ENCODE results near the gene PALB2. TPM values are rescaled to one million over a fixed set of nuclear protein-coding genes. Genes with fewer than 3 reads are reported as not detected.

Gene PALB2
- polyA plus RNA-seq, 2 of the 4 experiments (the other 2 are of a cell fraction) = 13.9 to 17.4 TPM

GRCh38 chr16:23668225-23668624 is 27.1 kb upstream of the PALB2 start:
- ATAC-seq = no peak
- H3K9me3 ChIP-seq = no peaks in the 10 kb centered on the region
- H3K27ac ChIP-seq = no peak overlapping the region
- no peak for DNase-seq (ENCODE audit: low read depth in 1 of 2, low spot score in 1 of 2)
- ChIA-PET CTCF (interaction anchor here (1.5 to 3.0 kb wide), 3 partner anchors 9 to 369 kb away, joined by 4 to 13 read pairs (median 6); partner anchors contain the start of gene PLK1), POLR2A (no interaction called here)
- no peak overlapping the region for H3K4me3 ChIP-seq
- WGBS (ENCODE audit: missing lambda C conversion rate) = 67% methylated on average over 1 of the region's 1 CpG
- TF ChIP-seq ZFP36 (IDR thresholded peaks at IDR 0.05; ENCODE audit: borderline replicate concordance, partially characterized antibody) (no peak), CEBPB (IDR thresholded peaks at IDR 0.05) (no peak), ZC3H11A (IDR thresholded peaks at IDR 0.05) (no peak)
- no peaks in the 10 kb centered on the region for H3K4me1 ChIP-seq
- H3K4me2 ChIP-seq = no peak overlapping the region
- no peak for FAIRE-seq

- no peak for ATAC-seq
These were observed 26.2 kb upstream of the PALB2 start for GRCh38 chr16:23667355-23667659.

DNA sequence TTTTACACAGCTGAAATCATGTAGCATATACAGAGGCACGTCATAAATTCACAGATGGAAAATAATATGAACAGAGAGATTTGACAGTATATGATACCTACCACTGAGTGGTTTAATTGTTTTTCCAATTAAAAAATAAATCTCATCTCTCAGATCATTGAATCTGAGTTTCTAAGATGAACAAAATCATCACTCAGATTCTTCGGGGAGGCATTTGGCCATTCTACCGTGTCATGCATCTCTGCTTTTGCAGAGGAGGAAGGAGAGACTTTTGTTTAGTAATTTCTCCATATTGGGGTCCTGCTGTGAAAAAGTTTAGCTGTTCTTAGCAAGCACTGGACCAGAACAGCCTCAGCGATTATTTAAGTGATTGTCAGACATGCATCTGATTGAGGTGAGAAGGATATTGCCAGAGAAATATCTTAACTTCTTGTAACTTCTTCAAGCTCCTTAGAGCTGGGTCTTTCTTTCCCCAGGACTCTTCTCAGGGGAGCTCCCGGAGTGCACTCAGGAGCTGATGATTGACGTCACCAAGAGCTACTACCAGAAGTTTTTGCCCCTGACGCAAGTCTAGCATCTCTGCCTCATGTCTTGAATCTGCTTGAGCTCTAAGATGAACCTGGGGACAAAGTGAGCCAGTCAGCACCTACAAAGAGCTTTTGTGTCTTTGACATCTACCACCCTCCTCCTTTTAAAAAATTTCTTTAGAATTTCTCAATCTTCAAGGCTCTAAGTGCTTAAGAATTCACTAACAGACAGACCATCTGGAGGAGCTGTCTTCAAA is 25.7 kb upstream of the PALB2 start:
- no peak overlapping the region for H3K4me3 ChIP-seq
- FAIRE-seq (no peak), ATAC-seq (no peak), DNase-seq (ENCODE audit: low read depth in 1 of 2, low spot score in 1 of 2) (no peak)
- TF ChIP-seq CEBPB (IDR thresholded peaks at IDR 0.05) (no peak), NR3C1 (IDR thresholded peaks at IDR 0.05) (no peak), BCL3 (IDR thresholded peaks at IDR 0.05) (no peak), HDAC2 (IDR thresholded peaks at IDR 0.05) (no peak), CBX8 (IDR thresholded peaks at IDR 0.05) (no peak), CHD4 (IDR thresholded peaks at IDR 0.05; ENCODE audit: borderline replicate concordance) (no peak), TP53 (CRISPR knock-in tag; IDR thresholded peaks at IDR 0.05) (no peak)
- TF ChIP-seq, protein P1, sequence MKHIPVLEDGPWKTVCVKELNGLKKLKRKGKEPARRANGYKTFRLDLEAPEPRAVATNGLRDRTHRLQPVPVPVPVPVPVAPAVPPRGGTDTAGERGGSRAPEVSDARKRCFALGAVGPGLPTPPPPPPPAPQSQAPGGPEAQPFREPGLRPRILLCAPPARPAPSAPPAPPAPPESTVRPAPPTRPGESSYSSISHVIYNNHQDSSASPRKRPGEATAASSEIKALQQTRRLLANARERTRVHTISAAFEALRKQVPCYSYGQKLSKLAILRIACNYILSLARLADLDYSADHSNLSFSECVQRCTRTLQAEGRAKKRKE (CRISPR knock-in tag; IDR thresholded peaks at IDR 0.05; ENCODE audit: low read depth) = no peak
- H3K27ac ChIP-seq = no peak overlapping the region
- no peak overlapping the region for H3K4me2 ChIP-seq
- CTCF ChIA-PET = interaction anchor here (0.6 to 1.5 kb wide), 2 partner anchors 323 to 370 kb away, joined by 3 to 4 read pairs; no protein-coding TSS in a partner anchor
- 89% methylated on average over 7 of the region's 7 CpGs for WGBS (ENCODE audit: missing lambda C conversion rate)
- POLR2A ChIA-PET = no interaction called here
- H3K4me1 ChIP-seq = no peaks in the 10 kb centered on the region
- H3K9me3 ChIP-seq = no peaks in the 10 kb centered on the region

More at GRCh38 chr16:23667355-23667659, 26.2 kb upstream of the PALB2 start:
- FAIRE-seq (no peak), DNase-seq (ENCODE audit: low read depth in 1 of 2, low spot score in 1 of 2) (no peak)
- Histone ChIP-seq H3K4me3 (no peak overlapping the region), H3K4me1 (no peaks in the 10 kb centered on the region), H3K9me3 (no peaks in the 10 kb centered on the region), H3K27ac (no peak overlapping the region), H3K4me2 (no peak overlapping the region)
- ChIA-PET CTCF (interaction anchor here (1.5 kb wide), 2 partner anchors 10 to 370 kb away, joined by 4 to 6 read pairs; no protein-coding TSS in a partner anchor), POLR2A (no interaction called here)
- TF ChIP-seq RCOR1 (IDR thresholded peaks at IDR 0.05; ENCODE audit: low read depth, low read length) = no peak
- TF ChIP-seq MAZ (IDR thresholded peaks at IDR 0.05; ENCODE audit: borderline replicate concordance, low read depth, low read length) = no peak
- TF ChIP-seq, protein P2, sequence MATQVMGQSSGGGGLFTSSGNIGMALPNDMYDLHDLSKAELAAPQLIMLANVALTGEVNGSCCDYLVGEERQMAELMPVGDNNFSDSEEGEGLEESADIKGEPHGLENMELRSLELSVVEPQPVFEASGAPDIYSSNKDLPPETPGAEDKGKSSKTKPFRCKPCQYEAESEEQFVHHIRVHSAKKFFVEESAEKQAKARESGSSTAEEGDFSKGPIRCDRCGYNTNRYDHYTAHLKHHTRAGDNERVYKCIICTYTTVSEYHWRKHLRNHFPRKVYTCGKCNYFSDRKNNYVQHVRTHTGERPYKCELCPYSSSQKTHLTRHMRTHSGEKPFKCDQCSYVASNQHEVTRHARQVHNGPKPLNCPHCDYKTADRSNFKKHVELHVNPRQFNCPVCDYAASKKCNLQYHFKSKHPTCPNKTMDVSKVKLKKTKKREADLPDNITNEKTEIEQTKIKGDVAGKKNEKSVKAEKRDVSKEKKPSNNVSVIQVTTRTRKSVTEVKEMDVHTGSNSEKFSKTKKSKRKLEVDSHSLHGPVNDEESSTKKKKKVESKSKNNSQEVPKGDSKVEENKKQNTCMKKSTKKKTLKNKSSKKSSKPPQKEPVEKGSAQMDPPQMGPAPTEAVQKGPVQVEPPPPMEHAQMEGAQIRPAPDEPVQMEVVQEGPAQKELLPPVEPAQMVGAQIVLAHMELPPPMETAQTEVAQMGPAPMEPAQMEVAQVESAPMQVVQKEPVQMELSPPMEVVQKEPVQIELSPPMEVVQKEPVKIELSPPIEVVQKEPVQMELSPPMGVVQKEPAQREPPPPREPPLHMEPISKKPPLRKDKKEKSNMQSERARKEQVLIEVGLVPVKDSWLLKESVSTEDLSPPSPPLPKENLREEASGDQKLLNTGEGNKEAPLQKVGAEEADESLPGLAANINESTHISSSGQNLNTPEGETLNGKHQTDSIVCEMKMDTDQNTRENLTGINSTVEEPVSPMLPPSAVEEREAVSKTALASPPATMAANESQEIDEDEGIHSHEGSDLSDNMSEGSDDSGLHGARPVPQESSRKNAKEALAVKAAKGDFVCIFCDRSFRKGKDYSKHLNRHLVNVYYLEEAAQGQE (IDR thresholded peaks at IDR 0.05) = no peak
- TF ChIP-seq, protein P1 (CRISPR knock-in tag; IDR thresholded peaks at IDR 0.05; ENCODE audit: low read depth) = no peak
- no peak for TF ChIP-seq HOXB5 (CRISPR knock-in tag; IDR thresholded peaks at IDR 0.05)
- TF ChIP-seq, protein P3, sequence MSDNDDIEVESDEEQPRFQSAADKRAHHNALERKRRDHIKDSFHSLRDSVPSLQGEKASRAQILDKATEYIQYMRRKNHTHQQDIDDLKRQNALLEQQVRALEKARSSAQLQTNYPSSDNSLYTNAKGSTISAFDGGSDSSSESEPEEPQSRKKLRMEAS (IDR thresholded peaks at IDR 0.05) = no peak
- no peak for TF ChIP-seq ZC3H11A (IDR thresholded peaks at IDR 0.05)
- no peak for TF ChIP-seq ZFP36 (IDR thresholded peaks at IDR 0.05; ENCODE audit: borderline replicate concordance, partially characterized antibody)
- TF ChIP-seq BHLHE40 (IDR thresholded peaks at IDR 0.05; ENCODE audit: low read depth, low read length) = no peak
- TF ChIP-seq RNF2 (IDR thresholded peaks at IDR 0.05; ENCODE audit: borderline replicate concordance, low read depth) = no peak
- no peak for TF ChIP-seq CBX8 (IDR thresholded peaks at IDR 0.05)
- TF ChIP-seq JUN (IDR thresholded peaks at IDR 0.05) = no peak
- no peak for TF ChIP-seq NFE2L2 (conservative IDR thresholded peaks at IDR 0.05; ENCODE audit: low read length)
- 98% methylated on average over 5 of the region's 6 CpGs for WGBS (ENCODE audit: missing lambda C conversion rate)

Data from A549 (cell line).